Measurements from ENCODE around the gene ZNF593.

DNA sequence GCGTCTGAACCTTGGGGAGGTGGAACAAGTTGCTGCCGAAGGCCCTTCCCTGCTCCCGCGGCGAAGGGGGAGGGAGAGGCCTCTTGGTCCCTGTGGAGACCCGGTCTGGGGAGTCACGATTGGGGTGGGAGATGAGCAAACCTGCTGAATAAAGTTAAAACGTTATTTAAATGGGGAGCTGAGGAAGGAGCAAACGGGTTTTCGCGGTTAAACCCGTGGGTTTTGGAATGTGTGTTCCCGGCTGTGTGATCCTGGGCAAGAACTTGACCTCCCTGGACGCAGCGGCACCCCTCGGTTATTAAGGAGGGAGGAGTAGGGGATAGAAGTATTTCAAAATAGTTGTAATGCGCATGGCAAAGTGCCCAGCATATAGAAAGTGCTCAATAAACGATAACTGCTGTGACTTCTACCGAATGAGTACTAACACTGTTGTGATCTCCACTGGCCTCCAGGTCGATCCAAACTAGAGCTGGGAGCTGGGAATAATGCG is 7.4 kb upstream of the ZNF593 start:
- TF ChIP-seq, protein P1, sequence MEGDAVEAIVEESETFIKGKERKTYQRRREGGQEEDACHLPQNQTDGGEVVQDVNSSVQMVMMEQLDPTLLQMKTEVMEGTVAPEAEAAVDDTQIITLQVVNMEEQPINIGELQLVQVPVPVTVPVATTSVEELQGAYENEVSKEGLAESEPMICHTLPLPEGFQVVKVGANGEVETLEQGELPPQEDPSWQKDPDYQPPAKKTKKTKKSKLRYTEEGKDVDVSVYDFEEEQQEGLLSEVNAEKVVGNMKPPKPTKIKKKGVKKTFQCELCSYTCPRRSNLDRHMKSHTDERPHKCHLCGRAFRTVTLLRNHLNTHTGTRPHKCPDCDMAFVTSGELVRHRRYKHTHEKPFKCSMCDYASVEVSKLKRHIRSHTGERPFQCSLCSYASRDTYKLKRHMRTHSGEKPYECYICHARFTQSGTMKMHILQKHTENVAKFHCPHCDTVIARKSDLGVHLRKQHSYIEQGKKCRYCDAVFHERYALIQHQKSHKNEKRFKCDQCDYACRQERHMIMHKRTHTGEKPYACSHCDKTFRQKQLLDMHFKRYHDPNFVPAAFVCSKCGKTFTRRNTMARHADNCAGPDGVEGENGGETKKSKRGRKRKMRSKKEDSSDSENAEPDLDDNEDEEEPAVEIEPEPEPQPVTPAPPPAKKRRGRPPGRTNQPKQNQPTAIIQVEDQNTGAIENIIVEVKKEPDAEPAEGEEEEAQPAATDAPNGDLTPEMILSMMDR (IDR thresholded peaks at IDR 0.05) = no peak
- no peak for TF ChIP-seq EZH2 (IDR thresholded peaks at IDR 0.05; ENCODE audit: borderline replicate concordance, insufficient read depth, low read depth, low read length, poor library complexity, severe bottlenecking)
